ENCODE results near the gene RAB35. TPM values are rescaled to one million over a fixed set of nuclear protein-coding genes. Genes with fewer than 3 reads are reported as not detected.

Gene RAB35
- total RNA-seq, 4 donors from 2014 or later = 17.5 to 28.2 (median 21.9) TPM

GRCh38 chr12:120102189-120103043, 14.1 kb downstream of the RAB35 start:
- TF ChIP-seq CTCF (IDR thresholded peaks at IDR 0.05; ENCODE audit: low read depth) = no peak

GRCh38 chr12:120101617-120102016, 14.9 kb downstream of the RAB35 start:
- no peak for TF ChIP-seq CTCF (IDR thresholded peaks at IDR 0.05; ENCODE audit: low read depth)

- TF ChIP-seq CTCF (IDR thresholded peaks at IDR 0.05; ENCODE audit: low read depth) = no peak
Observed at GRCh38 chr12:120101182-120101581, 15.4 kb downstream of the RAB35 start.

GRCh38 chr12:120100630-120101029, 15.9 kb downstream of the RAB35 start:
- no peak for TF ChIP-seq CTCF (IDR thresholded peaks at IDR 0.05; ENCODE audit: low read depth)

- TF ChIP-seq CTCF (IDR thresholded peaks at IDR 0.05; ENCODE audit: low read depth) = no peak
Observed at GRCh38 chr12:120099738-120100137, 16.8 kb downstream of the RAB35 start.

- no peak for TF ChIP-seq CTCF (IDR thresholded peaks at IDR 0.05; ENCODE audit: low read depth)
Observed at GRCh38 chr12:120098756-120099470, 17.6 kb downstream of the RAB35 start.

- no peak for TF ChIP-seq CTCF (IDR thresholded peaks at IDR 0.05; ENCODE audit: low read depth)
Observed at GRCh38 chr12:120096671-120097202, 19.8 kb downstream of the RAB35 start.

All from subcutaneous adipose tissue (tissue), 4 donors.